ENCODE measurements around the gene GSTCD. TPM values are rescaled to one million over a fixed set of nuclear protein-coding genes. Genes with fewer than 3 reads are reported as not detected.

GSTCD gene
- total RNA-seq, 4 donors from 2014 or later, result 6.2 to 11.9 (median 9.1) TPM

DNA sequence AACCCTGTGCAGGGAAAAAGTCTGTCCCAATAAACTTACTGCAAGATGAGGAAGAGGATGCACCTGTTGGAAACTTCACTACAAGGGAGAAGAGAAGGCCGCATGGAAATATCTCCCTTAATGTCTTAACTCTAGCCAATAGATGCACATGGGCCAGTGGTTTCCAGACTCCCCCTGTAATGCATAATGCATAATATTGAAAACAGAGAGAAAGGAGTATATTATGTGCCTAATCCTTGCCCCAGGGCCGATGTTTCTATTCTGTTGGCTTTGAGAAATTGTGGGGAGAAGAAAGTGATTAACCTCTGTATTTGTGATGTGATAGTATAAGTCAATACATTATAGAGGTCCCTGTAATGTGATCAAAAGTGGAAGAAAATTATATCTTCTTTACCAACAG, 37.3 kb upstream of the GSTCD start:
- TF ChIP-seq, protein P1, sequence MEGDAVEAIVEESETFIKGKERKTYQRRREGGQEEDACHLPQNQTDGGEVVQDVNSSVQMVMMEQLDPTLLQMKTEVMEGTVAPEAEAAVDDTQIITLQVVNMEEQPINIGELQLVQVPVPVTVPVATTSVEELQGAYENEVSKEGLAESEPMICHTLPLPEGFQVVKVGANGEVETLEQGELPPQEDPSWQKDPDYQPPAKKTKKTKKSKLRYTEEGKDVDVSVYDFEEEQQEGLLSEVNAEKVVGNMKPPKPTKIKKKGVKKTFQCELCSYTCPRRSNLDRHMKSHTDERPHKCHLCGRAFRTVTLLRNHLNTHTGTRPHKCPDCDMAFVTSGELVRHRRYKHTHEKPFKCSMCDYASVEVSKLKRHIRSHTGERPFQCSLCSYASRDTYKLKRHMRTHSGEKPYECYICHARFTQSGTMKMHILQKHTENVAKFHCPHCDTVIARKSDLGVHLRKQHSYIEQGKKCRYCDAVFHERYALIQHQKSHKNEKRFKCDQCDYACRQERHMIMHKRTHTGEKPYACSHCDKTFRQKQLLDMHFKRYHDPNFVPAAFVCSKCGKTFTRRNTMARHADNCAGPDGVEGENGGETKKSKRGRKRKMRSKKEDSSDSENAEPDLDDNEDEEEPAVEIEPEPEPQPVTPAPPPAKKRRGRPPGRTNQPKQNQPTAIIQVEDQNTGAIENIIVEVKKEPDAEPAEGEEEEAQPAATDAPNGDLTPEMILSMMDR (IDR thresholded peaks at IDR 0.05; ENCODE audit: low read depth), result no peak

DNA sequence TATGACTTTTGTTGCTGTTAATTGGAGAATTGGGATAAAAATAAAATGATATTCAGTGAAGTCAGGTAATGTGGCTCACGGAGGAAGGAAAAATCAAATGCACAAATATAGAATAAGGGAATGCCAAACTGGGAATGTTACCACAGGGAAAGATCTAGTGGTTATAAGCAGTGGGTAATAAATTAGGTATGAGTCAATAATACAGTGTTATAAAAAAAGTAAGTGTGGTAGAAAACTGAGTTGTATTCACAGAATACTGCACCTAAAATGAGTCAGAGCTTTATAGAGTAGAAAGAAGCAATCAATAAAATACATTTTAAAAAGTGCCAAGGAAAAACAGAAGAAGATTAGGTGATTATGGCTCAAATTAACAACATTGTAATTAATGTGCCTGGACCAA, 34.6 kb upstream of the GSTCD start:
- TF ChIP-seq, protein P1 (IDR thresholded peaks at IDR 0.05; ENCODE audit: low read depth), result no peak

DNA sequence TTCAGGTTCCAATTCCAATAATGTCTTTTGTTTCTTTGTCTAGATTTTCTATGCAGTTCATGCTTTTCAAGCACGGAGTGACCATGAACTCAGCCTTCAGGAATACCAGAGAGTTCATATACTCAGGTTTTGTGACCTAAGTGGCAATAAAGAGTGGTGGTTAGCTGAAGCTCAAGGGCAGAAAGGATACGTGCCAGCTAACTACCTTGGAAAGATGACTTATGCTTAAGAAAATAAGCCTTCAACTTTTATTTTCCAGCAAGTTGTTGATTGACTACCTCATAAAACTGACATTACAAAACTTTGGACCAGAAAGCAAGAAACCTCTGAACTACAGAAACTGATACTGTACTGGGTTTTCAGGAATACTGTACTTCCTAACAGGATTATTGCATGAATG, 30.9 kb upstream of the GSTCD start:
- TF ChIP-seq, protein P1 (IDR thresholded peaks at IDR 0.05; ENCODE audit: low read depth), result no peak

DNA sequence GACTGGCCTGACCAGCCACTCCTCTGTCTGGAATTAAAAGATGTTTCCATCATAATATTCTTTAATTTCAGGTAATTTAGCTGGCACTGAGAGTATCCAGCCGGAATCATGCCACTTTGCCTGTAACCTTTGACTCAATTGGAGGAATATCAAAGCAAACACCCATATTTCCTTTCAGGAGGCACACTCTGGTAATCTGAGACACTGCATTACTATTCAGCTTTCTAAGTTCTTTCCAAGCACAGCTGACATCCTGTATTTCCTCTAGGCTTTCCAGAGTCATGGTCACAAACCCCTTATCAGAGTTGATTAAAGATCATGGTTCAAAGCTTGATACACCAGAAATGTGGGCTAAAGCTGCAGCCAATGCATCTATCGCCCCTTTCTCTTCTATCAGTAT, 29.4 kb upstream of the GSTCD start:
- TF ChIP-seq, protein P1 (IDR thresholded peaks at IDR 0.05; ENCODE audit: low read depth), result no peak

DNA sequence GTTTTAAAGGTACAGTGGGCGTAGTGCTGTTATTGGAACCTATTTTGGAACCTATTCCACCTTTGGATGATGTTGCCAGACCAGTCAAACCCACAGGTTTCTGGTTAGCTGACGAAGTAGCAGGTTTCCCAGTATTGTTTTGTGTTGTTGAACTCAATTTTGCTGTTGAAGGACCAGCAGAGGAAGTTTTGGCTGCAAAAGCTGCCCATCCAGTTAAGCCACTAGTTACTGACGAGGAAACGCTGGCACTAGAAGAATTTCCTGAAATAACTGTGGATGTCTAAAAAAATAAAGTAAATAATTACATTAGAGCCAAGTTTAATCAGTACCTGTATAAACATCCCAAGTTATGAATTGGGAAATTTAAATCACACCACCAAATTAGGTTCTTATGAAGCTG, 25.5 kb upstream of the GSTCD start:
- TF ChIP-seq, protein P1 (IDR thresholded peaks at IDR 0.05; ENCODE audit: low read depth), result no peak

DNA sequence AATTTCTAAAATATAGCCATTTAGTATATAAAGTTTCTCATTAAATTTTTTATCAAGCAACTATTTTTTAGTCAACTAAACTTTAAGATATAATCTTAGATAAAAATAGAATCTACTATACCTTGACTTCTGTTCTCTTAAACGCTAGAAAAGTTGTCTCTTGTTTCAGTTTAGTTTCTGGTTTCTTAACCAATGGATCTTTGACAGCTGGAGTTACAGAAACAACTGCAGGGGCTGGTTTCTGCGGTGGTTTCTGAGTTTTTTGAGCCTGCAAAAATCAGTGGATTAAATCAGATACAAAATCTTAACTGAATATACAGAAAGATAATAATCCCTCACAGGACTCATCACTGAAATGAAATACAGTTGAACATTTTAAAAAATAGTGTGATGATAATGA, 22.0 kb upstream of the GSTCD start:
- TF ChIP-seq, protein P1 (IDR thresholded peaks at IDR 0.05; ENCODE audit: low read depth), result no peak

DNA sequence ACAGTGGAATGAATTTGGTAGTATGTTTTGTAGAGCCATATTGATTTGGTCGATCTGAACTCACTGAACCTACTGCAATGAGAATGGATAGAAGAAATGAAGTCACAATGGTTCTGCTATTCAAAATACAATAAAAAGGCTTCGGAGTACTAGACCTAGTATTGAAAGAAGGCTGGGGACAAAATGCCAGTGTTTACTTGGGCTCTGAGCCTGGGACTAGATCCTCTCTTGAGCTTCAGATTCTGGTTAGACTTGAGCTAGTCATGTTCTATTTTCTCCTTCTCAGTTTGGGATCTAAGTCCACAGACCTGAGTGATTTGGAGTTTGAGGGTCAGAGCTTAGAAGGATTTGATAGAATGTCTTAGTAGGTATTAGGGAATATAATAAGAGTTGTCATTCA, 10.0 kb upstream of the GSTCD start:
- TF ChIP-seq, protein P1 (IDR thresholded peaks at IDR 0.05; ENCODE audit: low read depth), result no peak

All from subcutaneous adipose tissue (tissue), 4 donors.